Activated CD4-positive, alpha-beta T cell treated with anti-CD3 and anti-CD28 coated beads, Interleukin-2, amount 10 ng/mL, durations not matched to agents 24 days and 14 days (primary cell): Measurements from ENCODE around the gene HIVEP2. TPM values are rescaled to one million over a fixed set of nuclear protein-coding genes. Genes with fewer than 3 reads are reported as not detected.

Experiments
- DNase-seq: peaks from one replicate; pipeline ENCODE4 v3.0.0; 2022
- H3K27ac Mint-ChIP-seq: one replicate; pipeline ENCODE4 v1.8.0; 2022; ENCODE audit warnings: mild to moderate bottlenecking, mixed read lengths
- H3K27me3 Mint-ChIP-seq: one replicate; pipeline ENCODE4 v1.8.0; 2022; ENCODE audit warnings: mixed read lengths
- H3K36me3 Mint-ChIP-seq: one replicate; pipeline ENCODE4 v1.8.0; 2022; ENCODE audit warnings: low read depth, mild to moderate bottlenecking, mixed read lengths
- H3K4me1 Mint-ChIP-seq: one replicate; pipeline ENCODE4 v1.8.0; 2021; ENCODE audit warnings: mixed read lengths
- H3K4me3 Mint-ChIP-seq: one replicate; pipeline ENCODE4 v1.8.0; 2022; ENCODE audit warnings: mild to moderate bottlenecking, moderate library complexity, mixed read lengths
- H3K9me3 Mint-ChIP-seq: one replicate; pipeline ENCODE4 v1.8.0; 2021; ENCODE audit warnings: mixed read lengths
- intact Hi-C: fragments of 100-400 bp; cut with micrococcal nuclease; formaldehyde crosslinking; loops from one replicate; pipeline ENCODE4 v1.15.1; 2023
- total RNA-seq: library from RNA; stranded (reverse); gene quantifications from 2 replicates; pipeline ENCODE4 v1.2.3, GENCODE V29; 2022

HIVEP2 gene
- total RNA-seq, 1 donor from 2014 or later, result 27.1 TPM

- H3K4me3 Mint-ChIP-seq, result peak overlapping the region; percentile 16
- DNase-seq, result peak; percentile 67
- peaks cover 58% of the 10 kb centered on the region for H3K4me1 Mint-ChIP-seq
- peaks cover 23% of the 10 kb centered on the region for H3K36me3 Mint-ChIP-seq
- peak overlapping the region; percentile 87 for H3K27ac Mint-ChIP-seq
- intact Hi-C loops, result loop anchor here (1.0 kb wide), 2 partner anchors 30 to 40 kb away; no protein-coding TSS in a partner anchor
- no peaks in the 10 kb centered on the region for H3K27me3 Mint-ChIP-seq
- H3K9me3 Mint-ChIP-seq, result peaks cover 4% of the 10 kb centered on the region
Observed at GRCh38 chr6:142886431-142887170, 58.4 kb downstream of the HIVEP2 start.

GRCh38 chr6:142885182-142885867 is 59.7 kb downstream of the HIVEP2 start:
- intact Hi-C loops, result loop anchor here (1.0 to 2.0 kb wide), 7 partner anchors 13 to 66 kb away; no protein-coding TSS in a partner anchor
- DNase-seq, result peak; percentile 86
- Mint-ChIP-seq H3K9me3 (peaks cover 4% of the 10 kb centered on the region), H3K4me3 (peak overlapping the region; percentile 92), H3K36me3 (peaks cover 32% of the 10 kb centered on the region), H3K27me3 (no peaks in the 10 kb centered on the region), H3K4me1 (peaks cover 63% of the 10 kb centered on the region), H3K27ac (peak overlapping the region; percentile 99)

GRCh38 chr6:142884214-142885035 is 60.6 kb downstream of the HIVEP2 start:
- peak overlapping the region; percentile 99 for H3K27ac Mint-ChIP-seq
- peaks cover 4% of the 10 kb centered on the region for H3K9me3 Mint-ChIP-seq
- H3K4me1 Mint-ChIP-seq, result peaks cover 68% of the 10 kb centered on the region
- peak; percentile 56 for DNase-seq
- intact Hi-C loops, result loop anchor here (1.0 to 2.0 kb wide), 7 partner anchors 12 to 65 kb away; no protein-coding TSS in a partner anchor
- H3K27me3 Mint-ChIP-seq, result no peaks in the 10 kb centered on the region
- peak overlapping the region; percentile 92 for H3K4me3 Mint-ChIP-seq
- H3K36me3 Mint-ChIP-seq, result peaks cover 38% of the 10 kb centered on the region

- DNase-seq, result no peak
- Mint-ChIP-seq H3K27me3 (no peaks in the 10 kb centered on the region), H3K4me3 (no peak overlapping the region), H3K9me3 (no peaks in the 10 kb centered on the region), H3K4me1 (peaks cover 64% of the 10 kb centered on the region), H3K36me3 (peaks cover 39% of the 10 kb centered on the region), H3K27ac (no peak overlapping the region)
- intact Hi-C loops, result no loop called here
Observed at GRCh38 chr6:142883011-142883410, 62.0 kb downstream of the HIVEP2 start.

- peaks cover 44% of the 10 kb centered on the region for H3K36me3 Mint-ChIP-seq
- no peak overlapping the region for H3K27ac Mint-ChIP-seq
- DNase-seq, result peak; percentile 48
Observed at GRCh38 chr6:142881761-142882160, 63.2 kb downstream of the HIVEP2 start.

GRCh38 chr6:142881290-142881689 is 63.7 kb downstream of the HIVEP2 start:
- H3K27me3 Mint-ChIP-seq, result no peaks in the 10 kb centered on the region
- H3K36me3 Mint-ChIP-seq, result peaks cover 45% of the 10 kb centered on the region
- peaks cover 56% of the 10 kb centered on the region for H3K4me1 Mint-ChIP-seq
- DNase-seq, result no peak
- peaks cover 7% of the 10 kb centered on the region for H3K9me3 Mint-ChIP-seq
- no peak overlapping the region for H3K4me3 Mint-ChIP-seq
- H3K27ac Mint-ChIP-seq, result no peak overlapping the region
- intact Hi-C loops, result no loop called here

More at GRCh38 chr6:142881761-142882160, 63.2 kb downstream of the HIVEP2 start:
- intact Hi-C loops, result no loop called here
- H3K9me3 Mint-ChIP-seq, result peaks cover 7% of the 10 kb centered on the region
- H3K4me1 Mint-ChIP-seq, result peaks cover 57% of the 10 kb centered on the region
- H3K27me3 Mint-ChIP-seq, result no peaks in the 10 kb centered on the region
- no peak overlapping the region for H3K4me3 Mint-ChIP-seq

- Mint-ChIP-seq H3K9me3 (peaks cover 10% of the 10 kb centered on the region), H3K4me3 (no peak overlapping the region), H3K27me3 (no peaks in the 10 kb centered on the region), H3K36me3 (peaks cover 55% of the 10 kb centered on the region), H3K27ac (no peak overlapping the region), H3K4me1 (peaks cover 58% of the 10 kb centered on the region)
- intact Hi-C loops, result no loop called here
- peak; percentile 44 for DNase-seq
Observed at GRCh38 chr6:142880201-142880600, 64.8 kb downstream of the HIVEP2 start.

- peaks cover 63% of the 10 kb centered on the region for H3K4me1 Mint-ChIP-seq
- no peak overlapping the region for H3K4me3 Mint-ChIP-seq
- no peak overlapping the region for H3K27ac Mint-ChIP-seq
- H3K36me3 Mint-ChIP-seq, result peaks cover 61% of the 10 kb centered on the region
- intact Hi-C loops, result no loop called here
- no peaks in the 10 kb centered on the region for H3K27me3 Mint-ChIP-seq
- H3K9me3 Mint-ChIP-seq, result peaks cover 10% of the 10 kb centered on the region
- peak; percentile 48 for DNase-seq
Observed at GRCh38 chr6:142879527-142879926, 65.4 kb downstream of the HIVEP2 start.

- Mint-ChIP-seq H3K36me3 (peaks cover 61% of the 10 kb centered on the region), H3K9me3 (peaks cover 10% of the 10 kb centered on the region), H3K4me3 (no peak overlapping the region), H3K4me1 (peaks cover 62% of the 10 kb centered on the region), H3K27me3 (no peaks in the 10 kb centered on the region), H3K27ac (no peak overlapping the region)
- DNase-seq, result peak; percentile 37
- intact Hi-C loops, result no loop called here
Observed at GRCh38 chr6:142879076-142879475, 65.9 kb downstream of the HIVEP2 start.

- H3K36me3 Mint-ChIP-seq, result peaks cover 63% of the 10 kb centered on the region
- H3K4me1 Mint-ChIP-seq, result peaks cover 63% of the 10 kb centered on the region
- H3K4me3 Mint-ChIP-seq, result no peak overlapping the region
- H3K27ac Mint-ChIP-seq, result no peak overlapping the region
- H3K9me3 Mint-ChIP-seq, result peaks cover 10% of the 10 kb centered on the region
- intact Hi-C loops, result no loop called here
- H3K27me3 Mint-ChIP-seq, result no peaks in the 10 kb centered on the region
- DNase-seq, result peak; percentile 51
Observed at GRCh38 chr6:142878407-142878806, 66.6 kb downstream of the HIVEP2 start.

- Mint-ChIP-seq H3K27me3 (no peaks in the 10 kb centered on the region), H3K4me1 (peaks cover 72% of the 10 kb centered on the region), H3K27ac (peak overlapping the region; percentile 27), H3K9me3 (peaks cover 10% of the 10 kb centered on the region), H3K4me3 (no peak overlapping the region), H3K36me3 (peaks cover 47% of the 10 kb centered on the region)
- intact Hi-C loops, result loop anchor here (5.0 kb wide), 1 partner anchor 38 kb away; no protein-coding TSS in a partner anchor
- peak; percentile 56 for DNase-seq
Observed at GRCh38 chr6:142874676-142875075, 70.3 kb downstream of the HIVEP2 start.

GRCh38 chr6:142872376-142872775 is 72.6 kb downstream of the HIVEP2 start:
- peaks cover 37% of the 10 kb centered on the region for H3K36me3 Mint-ChIP-seq
- H3K4me1 Mint-ChIP-seq, result peaks cover 72% of the 10 kb centered on the region
- intact Hi-C loops, result loop anchor here (1.0 to 5.0 kb wide), 3 partner anchors 13 to 40 kb away; no protein-coding TSS in a partner anchor
- H3K27ac Mint-ChIP-seq, result peak overlapping the region; percentile 66
- no peak overlapping the region for H3K4me3 Mint-ChIP-seq
- H3K27me3 Mint-ChIP-seq, result no peaks in the 10 kb centered on the region
- peaks cover 5% of the 10 kb centered on the region for H3K9me3 Mint-ChIP-seq
- DNase-seq, result peak; percentile 53

GRCh38 chr6:142871910-142872331 is 73.1 kb downstream of the HIVEP2 start:
- Mint-ChIP-seq H3K4me1 (peaks cover 77% of the 10 kb centered on the region), H3K9me3 (peaks cover 3% of the 10 kb centered on the region), H3K4me3 (peak overlapping the region; percentile 78), H3K27me3 (no peaks in the 10 kb centered on the region), H3K36me3 (peaks cover 35% of the 10 kb centered on the region), H3K27ac (peak overlapping the region; percentile 66)
- intact Hi-C loops, result loop anchor here (1.0 to 5.0 kb wide), 4 partner anchors 13 to 40 kb away; no protein-coding TSS in a partner anchor
- peak; percentile 87 for DNase-seq
